NK-92 (cell line): ENCODE data around the gene FCRL3.
"Not testable (repeated sequence)": the region's sequence is repeated elsewhere in the genome, so short reads cannot be mapped to it uniquely, and the experiment has no call there.

ENCODE experiments used
- DNase-seq: peaks from one replicate; lab custom pipeline; 2025; ENCODE audit not compliant: unreplicated experiment; lab: John Stamatoyannopoulos, UW

FCRL3 gene, protein sequence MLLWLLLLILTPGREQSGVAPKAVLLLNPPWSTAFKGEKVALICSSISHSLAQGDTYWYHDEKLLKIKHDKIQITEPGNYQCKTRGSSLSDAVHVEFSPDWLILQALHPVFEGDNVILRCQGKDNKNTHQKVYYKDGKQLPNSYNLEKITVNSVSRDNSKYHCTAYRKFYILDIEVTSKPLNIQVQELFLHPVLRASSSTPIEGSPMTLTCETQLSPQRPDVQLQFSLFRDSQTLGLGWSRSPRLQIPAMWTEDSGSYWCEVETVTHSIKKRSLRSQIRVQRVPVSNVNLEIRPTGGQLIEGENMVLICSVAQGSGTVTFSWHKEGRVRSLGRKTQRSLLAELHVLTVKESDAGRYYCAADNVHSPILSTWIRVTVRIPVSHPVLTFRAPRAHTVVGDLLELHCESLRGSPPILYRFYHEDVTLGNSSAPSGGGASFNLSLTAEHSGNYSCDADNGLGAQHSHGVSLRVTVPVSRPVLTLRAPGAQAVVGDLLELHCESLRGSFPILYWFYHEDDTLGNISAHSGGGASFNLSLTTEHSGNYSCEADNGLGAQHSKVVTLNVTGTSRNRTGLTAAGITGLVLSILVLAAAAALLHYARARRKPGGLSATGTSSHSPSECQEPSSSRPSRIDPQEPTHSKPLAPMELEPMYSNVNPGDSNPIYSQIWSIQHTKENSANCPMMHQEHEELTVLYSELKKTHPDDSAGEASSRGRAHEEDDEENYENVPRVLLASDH

DNA sequence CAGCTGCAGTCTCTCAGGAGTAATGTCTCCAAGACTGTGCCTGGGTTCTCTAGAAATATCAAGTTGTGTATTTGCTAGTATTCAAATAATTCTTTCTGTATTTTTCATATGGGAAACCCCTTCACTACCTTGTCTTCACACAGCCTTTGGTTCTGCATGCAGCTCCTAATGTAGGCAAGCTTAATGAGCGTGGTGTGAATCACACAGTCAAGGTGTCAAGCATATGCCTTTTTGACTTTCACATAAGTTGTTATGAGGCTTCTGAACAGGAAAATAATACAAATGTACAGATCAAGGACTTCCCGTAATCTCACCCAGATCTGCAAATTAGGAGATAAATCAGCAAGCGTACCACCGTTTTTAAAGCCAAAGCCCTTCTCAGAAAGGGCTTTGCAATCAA, at the start of gene FCRL3:
FCRL3 (minus strand) TSS at position 38 of the 400 bp plus-strand sequence. CDS start 280 bp downstream, outside the sequence.
- DNase-seq: no peak

DNA sequence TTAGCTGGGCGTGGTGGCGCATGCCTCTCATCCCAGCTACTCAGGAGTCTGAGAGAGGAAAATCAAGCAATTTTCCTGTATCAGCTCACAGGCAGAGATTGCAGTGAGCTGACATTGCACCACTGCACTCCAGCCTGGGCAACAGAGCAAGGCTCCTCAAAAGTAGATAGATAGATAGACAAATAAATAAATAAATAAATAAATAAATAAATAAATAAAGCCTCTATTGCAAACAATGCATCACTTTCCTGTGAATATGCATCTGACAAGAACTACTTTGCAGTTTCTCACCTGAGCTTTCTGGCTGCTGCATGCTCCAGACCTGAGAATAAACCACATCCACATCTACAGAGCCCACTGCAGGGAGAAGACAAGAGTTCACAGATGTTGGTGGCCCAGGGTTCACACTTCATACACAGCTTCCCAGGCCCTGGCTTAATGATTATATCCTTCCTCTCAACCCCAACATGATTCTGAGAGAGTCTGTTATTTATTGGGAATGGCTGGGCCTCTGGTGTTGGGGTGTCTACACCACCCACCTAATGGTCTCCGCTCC, 47.8 kb upstream of the FCRL3 start:
- DNase-seq: no peak

DNA sequence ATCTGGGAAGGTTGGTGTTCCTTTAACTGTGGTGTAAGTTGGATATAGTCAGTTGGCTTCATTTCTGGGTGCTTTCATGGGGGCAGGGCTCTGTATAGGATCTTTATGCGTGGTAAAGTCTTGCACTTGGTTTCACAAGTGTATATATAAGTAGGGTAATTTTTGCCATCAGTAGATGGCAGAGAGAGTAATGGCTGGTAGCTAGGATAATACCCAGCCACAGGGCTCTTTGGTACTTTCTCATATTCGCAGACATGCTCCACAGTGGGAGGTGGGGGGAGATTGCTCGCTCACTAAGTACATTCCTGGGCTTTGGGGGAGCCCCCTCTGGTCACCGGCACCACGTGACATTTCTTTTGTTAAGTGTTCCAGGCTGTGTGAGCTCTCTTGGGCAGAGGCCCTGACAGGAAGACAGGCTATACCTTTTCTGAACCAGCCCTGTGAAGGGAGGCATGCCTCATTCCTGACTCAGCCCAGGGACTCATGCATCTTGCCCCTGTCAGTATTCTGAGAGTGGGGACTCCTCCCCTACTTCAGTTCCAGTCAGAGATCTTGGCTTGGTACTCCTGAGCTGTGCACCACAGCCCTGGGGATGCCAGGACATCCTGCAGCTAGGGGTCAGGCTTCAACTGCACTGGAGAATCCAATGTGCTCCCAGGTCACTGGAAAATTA, 38.8 kb upstream of the FCRL3 start:
- no peak for DNase-seq

DNA sequence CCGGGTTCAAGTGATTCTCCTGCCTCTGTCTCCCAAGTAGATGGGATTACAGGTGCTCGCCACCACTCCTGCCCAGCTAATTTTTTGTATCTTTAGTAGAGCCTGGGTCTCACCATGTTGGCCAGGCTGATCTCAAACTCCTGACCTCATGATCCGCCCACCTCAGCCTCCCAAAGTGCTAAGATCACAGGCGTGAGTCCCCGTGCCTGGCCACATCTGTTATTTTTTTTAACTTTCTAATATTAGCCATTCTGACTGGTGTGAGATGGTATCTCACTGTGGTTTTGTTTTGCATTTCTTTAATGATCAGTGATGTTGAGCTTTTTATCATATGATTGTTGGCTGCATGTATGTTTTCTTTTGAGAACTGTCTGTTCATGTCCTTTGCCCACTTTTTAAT, 35.4 kb upstream of the FCRL3 start:
- DNase-seq: not testable (repeated sequence)

DNA sequence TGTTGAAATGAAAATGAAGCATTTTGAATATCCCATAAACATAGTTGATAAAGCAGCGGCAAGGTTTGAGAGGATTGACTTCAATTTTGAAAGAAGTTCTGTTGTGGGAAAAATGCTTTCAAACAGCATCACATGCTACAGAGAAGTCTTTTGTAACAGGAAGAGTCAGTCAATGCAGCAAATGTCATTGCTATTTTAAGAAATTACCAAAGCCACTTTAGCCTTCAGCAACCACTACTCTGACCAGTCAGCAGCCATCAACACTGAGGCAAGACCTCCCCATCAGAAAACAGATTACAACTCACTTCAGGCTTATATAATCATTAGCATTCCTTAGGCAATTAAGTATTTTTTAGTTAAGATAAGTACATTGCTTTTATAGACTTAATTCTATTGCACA, 33.8 kb upstream of the FCRL3 start:
- DNase-seq: no peak

DNA sequence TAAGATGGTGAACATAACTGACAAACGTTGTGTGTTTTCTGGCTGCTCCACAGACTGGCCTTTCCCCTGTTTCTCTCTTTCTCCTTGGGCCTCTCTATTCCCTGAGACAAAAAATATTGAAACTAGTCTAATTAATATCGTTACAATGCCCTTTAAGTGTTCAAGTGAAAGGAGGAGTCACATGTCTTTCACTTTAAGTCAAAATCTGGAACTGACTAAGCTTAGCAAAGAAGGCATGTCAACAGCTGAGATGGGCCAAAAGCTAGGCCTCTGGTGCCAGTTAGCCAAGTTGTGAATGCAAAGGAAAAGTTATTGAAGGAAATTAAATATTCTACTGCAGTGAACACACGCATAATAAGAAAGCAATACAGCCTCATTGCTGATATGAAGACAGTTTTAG, 32.2 kb upstream of the FCRL3 start:
- DNase-seq: no peak

DNA sequence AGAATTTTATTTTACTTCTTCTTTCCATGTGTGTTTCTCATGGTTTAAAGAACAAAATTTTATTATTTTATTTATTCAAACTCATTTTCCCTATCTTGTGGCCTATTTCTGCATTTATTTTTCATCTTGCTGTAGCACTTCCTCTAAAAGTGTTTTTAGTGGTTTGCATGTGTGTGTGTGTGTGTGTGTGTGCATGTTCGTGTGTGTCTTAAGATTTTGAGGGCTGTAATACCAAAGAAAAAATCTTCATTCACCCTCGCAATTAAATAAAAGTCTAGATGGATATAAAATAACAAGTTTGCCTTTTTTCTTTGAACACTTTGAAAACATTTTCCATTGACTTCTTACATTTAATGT, 24.6 kb upstream of the FCRL3 start:
- no peak for DNase-seq

DNA sequence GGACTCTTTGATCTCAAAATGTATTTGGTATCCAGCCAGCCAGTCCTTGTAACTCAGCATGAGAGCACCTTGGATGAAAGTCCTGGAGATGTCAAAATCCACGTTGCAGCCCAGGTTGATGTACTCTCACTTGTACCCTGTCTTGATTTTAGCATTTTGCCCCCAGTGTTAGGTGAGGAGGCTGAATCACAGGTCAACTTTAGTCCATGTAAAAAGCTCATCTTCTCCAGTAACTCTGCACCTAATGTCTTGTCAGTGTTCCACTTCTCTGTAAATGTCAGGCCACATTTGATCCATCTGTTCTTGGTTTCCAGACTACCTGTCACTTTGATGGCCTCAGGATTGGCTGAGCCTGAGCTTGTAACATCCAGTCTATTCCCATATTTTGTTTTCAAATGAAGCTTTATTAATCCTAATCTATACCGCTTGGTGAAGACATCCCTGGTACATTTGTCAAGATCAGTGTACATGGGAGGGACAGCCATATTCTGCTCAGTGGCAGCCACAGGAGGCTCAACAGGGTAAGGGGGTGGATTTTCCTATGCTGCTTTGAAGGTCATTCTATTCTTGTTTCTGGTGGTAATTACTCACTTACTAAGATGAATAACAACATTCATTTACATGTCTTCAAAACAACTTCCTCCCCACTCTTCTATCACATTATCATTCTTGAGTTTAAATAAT, 24.1 kb upstream of the FCRL3 start:
- DNase-seq: no peak

DNA sequence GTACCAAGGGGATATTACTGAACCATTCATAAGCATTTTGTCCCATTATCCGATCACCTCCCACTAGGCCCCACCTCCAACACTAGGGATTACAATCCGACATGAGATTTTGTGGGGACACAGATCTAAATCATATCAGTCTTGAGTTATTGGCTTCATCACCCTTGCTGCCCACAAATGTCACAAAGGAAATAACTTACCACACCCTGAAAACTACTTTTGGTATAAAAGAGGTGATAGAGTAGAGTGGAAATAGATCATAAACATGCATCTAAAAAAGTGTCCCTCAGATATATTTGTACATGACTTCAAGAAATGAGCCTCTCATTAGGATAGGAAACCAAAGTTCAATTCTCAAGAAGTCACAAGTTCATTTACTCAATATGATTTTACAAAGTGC, 22.6 kb upstream of the FCRL3 start:
- DNase-seq: no peak

DNA sequence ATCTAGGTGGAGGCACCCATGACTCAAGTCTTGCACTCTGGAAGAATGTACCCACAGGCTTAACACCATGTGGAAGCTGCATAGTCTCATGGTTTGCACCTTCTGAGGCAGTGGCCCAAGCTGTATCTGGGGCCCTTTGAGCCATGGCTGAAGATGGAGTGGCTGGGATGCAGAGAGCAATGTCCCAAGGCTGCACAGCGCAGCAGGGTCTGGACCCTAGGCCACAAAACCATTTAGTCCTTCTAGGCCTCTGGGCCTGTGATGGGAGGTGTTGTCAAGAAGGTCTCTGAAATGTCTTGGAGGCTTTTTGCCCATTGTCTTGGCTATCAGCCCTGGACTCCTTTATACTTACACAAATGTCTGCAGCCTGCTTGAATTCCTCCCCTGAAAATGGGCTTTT, 21.4 kb upstream of the FCRL3 start:
- no peak for DNase-seq

DNA sequence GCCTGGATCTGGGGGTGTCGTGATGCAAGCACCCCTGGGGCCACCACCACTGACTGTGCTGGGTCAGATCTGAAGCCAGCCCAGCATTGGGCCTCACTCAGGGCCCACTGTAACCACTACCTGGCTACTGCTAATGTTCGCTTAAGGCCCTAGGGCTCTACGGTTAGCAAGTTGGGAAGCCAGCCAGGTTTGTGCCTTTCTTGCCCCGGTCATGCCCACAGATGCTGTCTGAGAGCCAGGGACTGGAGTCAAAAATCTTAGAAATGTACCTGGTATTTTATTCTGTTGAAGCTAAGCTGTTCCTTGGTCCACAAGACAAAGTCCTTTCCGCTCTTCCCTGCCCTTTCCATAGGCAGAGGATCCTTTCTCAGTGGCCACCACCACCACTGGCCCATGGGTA, 15.2 kb upstream of the FCRL3 start:
- no peak for DNase-seq

DNA sequence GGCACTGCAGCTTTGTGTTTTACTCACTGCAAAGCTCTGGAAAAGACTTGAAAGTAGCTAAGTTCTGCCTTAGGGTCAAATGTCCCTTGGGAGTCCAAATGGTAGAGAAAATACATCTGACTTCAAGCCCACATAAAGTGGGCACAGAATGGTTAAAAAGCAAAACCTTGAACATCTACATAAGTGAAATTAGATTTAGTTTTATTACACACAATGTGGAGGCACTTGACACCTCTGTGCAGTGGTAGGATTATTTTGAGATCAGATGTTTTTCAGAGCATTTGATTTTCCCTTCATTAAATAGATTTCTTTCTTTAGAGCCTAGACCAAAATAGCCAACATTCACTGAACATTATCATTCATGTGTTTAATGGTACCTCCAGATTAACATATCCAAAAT, 11.2 kb upstream of the FCRL3 start:
- DNase-seq: no peak

DNA sequence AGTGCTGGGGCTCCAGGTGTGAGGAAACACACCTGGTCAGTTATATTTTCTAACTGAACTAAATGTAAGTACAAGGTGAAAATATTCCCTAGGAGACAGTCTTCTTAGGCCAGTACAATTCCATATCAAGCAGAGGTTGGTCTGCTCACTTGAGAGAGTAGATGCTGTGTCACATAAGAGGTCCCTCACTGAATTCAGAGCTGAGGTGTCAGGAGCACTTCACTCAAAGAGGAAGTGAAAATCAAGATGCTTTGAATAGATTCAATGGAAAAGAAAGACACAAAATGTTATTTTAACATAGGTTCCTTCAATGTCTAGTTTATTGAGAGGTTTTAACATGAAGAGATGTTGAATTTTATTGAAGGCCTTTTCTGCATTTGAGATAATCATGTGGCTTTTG, 4.3 kb upstream of the FCRL3 start:
- no peak for DNase-seq

DNA sequence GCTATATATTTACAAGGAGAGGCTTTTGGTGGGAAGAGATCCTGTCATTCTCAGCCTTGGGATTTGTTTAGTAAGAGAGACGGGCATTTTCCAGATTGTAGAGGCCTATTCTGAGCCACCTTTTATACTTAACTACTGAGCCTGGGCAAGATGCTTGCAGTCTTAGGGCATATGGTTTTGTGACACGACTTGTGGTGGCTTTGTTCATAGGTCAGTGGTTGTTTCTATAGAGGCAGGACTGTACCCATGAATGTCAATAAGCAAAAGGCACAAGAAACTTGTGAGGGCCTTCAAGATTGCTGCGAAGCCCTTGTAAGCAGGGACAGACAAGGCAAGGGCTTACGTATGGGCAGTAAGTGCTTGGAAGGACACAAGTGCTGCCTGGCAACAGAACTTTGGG, 3.4 kb upstream of the FCRL3 start:
- no peak for DNase-seq

DNA sequence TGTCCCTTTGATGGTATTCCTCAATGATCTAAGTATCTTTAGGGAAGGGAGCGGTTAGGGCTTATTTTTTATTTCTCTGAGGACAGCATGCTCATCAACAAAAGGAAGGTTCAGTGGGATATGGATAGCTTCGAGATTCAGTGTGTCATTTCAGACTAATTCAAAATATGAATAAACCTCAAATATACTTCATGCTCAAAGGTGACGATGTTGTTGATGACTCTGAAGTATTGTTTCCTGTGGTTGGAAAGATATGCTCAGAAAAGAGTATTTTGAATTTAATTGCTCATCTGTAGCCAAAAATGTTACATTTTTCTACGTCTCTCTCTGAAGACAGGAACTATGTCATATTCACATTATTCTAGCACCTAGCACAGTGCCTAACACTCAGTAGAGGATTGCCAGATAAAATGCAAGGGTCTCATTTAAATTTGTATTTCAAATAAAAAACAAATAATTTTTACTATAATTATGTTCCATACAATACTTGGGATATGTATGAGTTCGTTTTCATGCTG, 1.8 kb upstream of the FCRL3 start:
- DNase-seq: no peak

DNA sequence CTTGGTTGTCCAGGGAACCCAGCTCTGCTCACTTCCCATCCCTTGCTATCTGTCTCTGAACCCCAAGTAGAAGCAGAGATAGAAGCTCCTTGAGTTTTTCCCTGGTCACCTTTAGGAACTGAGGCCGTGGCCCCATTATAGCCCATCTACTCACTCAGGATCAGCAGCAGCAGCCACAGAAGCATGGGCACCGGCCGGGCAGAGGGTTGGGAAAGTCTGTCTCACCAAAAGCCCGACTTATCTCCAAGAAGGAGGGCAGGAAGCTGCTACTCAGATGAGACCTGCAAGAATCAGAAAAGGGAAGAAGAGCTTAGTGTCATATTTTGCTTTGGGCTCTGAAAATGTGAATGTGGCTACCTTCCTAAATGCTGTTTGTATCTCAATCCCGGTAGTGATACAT, 264 bp downstream of the FCRL3 start:
- no peak for DNase-seq

DNA sequence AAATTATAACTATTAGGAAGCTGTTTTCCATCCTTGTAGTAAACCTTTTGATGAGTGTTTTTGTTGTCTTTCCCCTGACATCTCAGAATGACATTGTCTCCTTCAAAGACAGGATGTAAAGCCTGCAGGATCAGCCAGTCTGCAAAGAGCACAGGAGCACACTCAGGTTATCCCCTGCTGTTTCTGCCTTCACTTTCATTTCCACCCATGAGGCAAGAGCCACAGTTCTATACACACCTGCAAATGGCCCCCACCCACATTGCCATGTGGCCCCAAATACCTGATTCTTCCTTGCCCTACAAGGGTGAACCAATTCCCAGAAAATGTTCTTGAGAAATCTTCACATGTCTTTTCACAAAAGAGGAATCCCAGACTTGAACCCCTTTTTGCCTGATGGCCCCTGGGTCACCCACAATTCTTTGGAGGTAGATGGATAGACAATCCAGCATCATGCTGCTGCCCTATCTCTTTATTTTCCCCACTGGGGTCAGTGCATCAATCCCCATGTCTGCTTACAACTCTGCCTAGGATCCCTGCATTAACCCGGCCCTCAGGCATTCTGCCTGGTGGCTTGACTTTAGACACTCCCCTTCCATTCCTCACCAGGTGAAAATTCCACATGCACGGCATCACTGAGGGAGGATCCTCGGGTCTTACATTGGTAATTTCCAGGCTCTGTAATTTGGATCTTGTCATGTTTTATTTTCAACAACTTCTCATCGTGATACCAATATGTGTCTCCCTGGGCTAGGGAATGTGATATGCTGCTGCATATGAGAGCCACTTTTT, 2.6 kb downstream of the FCRL3 start:
- no peak for DNase-seq

DNA sequence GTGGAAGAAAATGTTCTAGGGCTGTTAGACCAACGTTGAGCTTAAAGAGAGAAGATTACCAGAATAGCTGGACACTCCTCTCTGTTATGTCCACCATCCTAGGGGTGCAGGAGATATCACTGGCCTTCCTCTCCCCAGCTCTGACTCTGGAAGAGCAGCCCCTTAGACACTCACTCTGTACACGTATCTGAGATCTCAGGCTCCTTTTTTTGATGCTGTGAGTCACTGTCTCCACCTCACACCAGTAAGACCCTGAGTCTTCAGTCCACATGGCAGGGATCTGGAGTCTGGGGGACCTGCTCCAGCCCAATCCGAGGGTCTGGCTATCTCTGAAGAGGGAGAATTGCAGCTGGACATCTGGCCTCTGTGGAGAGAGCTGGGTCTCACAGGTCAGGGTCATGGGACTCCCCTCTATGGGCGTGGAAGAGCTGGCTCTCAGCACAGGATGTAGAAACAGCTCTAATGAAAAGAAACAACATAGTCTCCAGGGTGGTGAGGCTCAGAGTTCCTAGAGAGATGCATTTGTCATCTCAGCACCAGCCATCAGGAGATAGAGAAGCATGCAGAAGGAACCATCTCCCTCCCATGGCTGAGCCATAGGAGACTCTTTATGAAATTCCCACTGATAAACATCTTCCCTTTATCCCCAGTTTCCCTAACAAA, 3.5 kb downstream of the FCRL3 start:
- DNase-seq: no peak

DNA sequence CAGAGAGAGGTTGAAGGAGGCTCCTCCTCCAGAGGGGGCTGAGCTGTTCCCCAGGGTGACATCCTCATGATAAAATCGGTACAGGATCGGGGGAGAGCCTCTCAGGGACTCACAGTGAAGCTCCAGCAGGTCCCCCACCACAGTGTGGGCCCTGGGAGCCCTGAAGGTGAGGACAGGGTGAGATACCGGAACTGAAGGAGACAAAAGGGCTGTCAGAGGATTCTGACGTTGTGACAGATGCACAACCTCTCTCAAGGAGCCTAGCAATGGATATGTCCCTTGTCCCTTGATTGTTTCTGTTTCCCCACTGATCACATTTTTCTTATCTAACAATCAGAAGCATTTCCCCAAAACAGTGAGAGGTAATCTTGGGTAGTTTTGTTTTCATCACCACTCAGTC, 5.2 kb downstream of the FCRL3 start:
- no peak for DNase-seq
